CD4-positive, alpha-beta T cell (primary cell): ENCODE results near the gene ARPIN. TPM values are rescaled to one million over a fixed set of nuclear protein-coding genes. Genes with fewer than 3 reads are reported as not detected.
"Not testable (repeated sequence)": the region's sequence is repeated elsewhere in the genome, so short reads cannot be mapped to it uniquely, and the experiment has no call there.

Source experiments
- ATAC-seq: fragments of 200-7000 bp; cut with Tn5 transposase; one replicate; pipeline ENCODE4 v1.10.0; 2022; ENCODE audit warnings: mild to moderate bottlenecking; ENCODE audit not compliant: poor library complexity
- CTCF ChIA-PET: fragments of 350-600 bp; sonication (Branson Sonifier 250); formaldehyde crosslinking; loops from one replicate; lab custom pipeline; 2021; ENCODE audit warnings: antibody characterized with exemption, inconsistent platforms; lab: Charles Lee
- POLR2A ChIA-PET: fragments of 350-600 bp; sonication (Branson Sonifier 250); formaldehyde crosslinking; loops from one replicate; lab custom pipeline; 2021; ENCODE audit warnings: antibody characterized with exemption, inconsistent platforms; lab: Charles Lee
- DNase-seq, 14 experiments: peaks; one replicate each; pipeline ENCODE4 v3.0.0-alpha.2; 2013 to 2020; ENCODE audit warnings: mixed read lengths in 2 of 14
- H3K27ac ChIP-seq, 2 donors: one replicate each; pipeline versions ENCODE4 v1.5.1 to v1.7.0; 2013; ENCODE audit warnings: low read length in 2 of 2, low read depth in 1 of 2, mild to moderate bottlenecking in 1 of 2
- H3K27me3 ChIP-seq, 2 experiments: 1 replicate in 1 of 2; 2 replicates in 1 of 2; pipeline versions ENCODE4 v1.6.1 to v1.7.0; 2013; ENCODE audit warnings: low read length in 2 of 2, control low read depth in 1 of 2, mild to moderate bottlenecking in 1 of 2, moderate library complexity in 1 of 2; ENCODE audit not compliant: insufficient read depth in 2 of 2, control insufficient read depth in 1 of 2
- H3K36me3 ChIP-seq: one replicate; pipeline ENCODE4 v1.6.1; 2013; ENCODE audit warnings: low read length, control low read depth; ENCODE audit not compliant: insufficient read depth
- H3K4me1 ChIP-seq: one replicate; pipeline ENCODE4 v1.6.1; 2013; ENCODE audit warnings: low read length, control low read depth; ENCODE audit not compliant: insufficient read depth
- H3K4me3 ChIP-seq: one replicate; pipeline ENCODE4 v1.5.1; 2013; ENCODE audit warnings: mild to moderate bottlenecking, low read length, moderate library complexity
- H3K9me3 ChIP-seq, 2 experiments: 1 replicate in 1 of 2; 2 replicates in 1 of 2; pipeline versions ENCODE4 v1.6.1 to v1.7.0; 2013; ENCODE audit warnings: low read length in 2 of 2, mild to moderate bottlenecking in 2 of 2, control low read depth in 1 of 2, moderate library complexity in 1 of 2; ENCODE audit not compliant: control insufficient read depth in 1 of 2, insufficient read depth in 1 of 2
- H3K27ac Mint-ChIP-seq: one replicate; pipeline ENCODE4 v1.8.0; 2020; ENCODE audit warnings: mixed read lengths
- H3K27me3 Mint-ChIP-seq: one replicate; pipeline ENCODE4 v1.8.0; 2021; ENCODE audit warnings: mixed read lengths
- H3K36me3 Mint-ChIP-seq: one replicate; pipeline ENCODE4 v1.8.0; 2021; ENCODE audit warnings: low read depth, mixed read lengths
- H3K4me1 Mint-ChIP-seq: one replicate; pipeline ENCODE4 v1.8.0; 2021; ENCODE audit warnings: low read depth, mixed read lengths
- H3K4me3 Mint-ChIP-seq: one replicate; pipeline ENCODE4 v1.8.0; 2020; ENCODE audit warnings: mild to moderate bottlenecking, mixed read lengths
- H3K9me3 Mint-ChIP-seq: one replicate; pipeline ENCODE4 v1.8.0; 2020; ENCODE audit warnings: mixed read lengths
- intact Hi-C, 2 experiments: fragments of 100-400 bp; cut with DNase I in 1 of 2; cut with micrococcal nuclease in 1 of 2; formaldehyde crosslinking; loops; one replicate each; pipeline versions ENCODE4 v1.15.1 to v1.9.0; 2023 to 2025; cut with DNase I, micrococcal nuclease
- total RNA-seq, 174 experiments: library from RNA in 2 of 174; stranded (reverse) in 2 of 174; gene quantifications; one replicate each; pipeline ENCODE4 v1.2.3 and lab custom pipeline; 2021 to 2026
- TF ChIP-seq, protein P1 (sequence below): fragments of 200-600 bp; IDR thresholded peaks from one replicate; pipeline ENCODE4 v1.8.0; 2022; ENCODE audit warnings: antibody characterized with exemption, mild to moderate bottlenecking

The ARPIN gene
- total RNA-seq, 2 experiments from 2014 or later: not detected

DNA sequence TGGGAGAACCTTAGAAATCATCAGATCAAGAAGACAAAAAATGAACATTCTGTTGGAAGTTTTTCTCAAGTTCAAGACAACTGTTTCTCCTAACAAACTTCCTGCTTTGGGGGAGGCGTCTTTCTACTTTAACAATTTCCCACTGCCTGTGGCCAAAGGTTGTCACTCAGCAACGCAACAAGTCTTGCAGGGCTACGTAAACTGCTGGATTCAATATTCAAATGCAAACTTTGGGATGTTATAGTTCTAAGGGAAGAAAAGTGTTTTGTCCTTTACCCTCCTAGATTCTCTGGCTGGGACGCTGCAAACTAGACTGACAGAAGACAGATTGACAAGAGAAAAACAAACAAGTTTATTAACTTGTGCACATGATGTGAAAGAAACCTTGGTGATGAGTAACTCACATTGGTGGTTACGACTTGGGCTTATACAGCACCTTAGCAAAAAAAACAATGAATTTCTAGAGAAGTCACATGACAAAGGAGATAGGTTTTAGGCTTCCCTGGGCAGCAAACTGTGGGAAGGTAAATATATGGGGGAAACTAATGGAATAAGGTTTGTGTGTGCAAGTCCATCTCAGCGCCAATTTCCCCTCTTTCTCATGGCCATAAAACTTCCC, 34.0 kb upstream of the ARPIN start:
- Mint-ChIP-seq H3K4me3 (no peak overlapping the region), H3K9me3 (no peaks in the 10 kb centered on the region), H3K4me1 (no peaks in the 10 kb centered on the region), H3K27me3 (no peaks in the 10 kb centered on the region), H3K36me3 (no peaks in the 10 kb centered on the region), H3K27ac (no peak overlapping the region)
- Histone ChIP-seq H3K27ac (no peak overlapping the region), H3K4me3 (no peak overlapping the region), H3K27me3 (no peaks in the 10 kb centered on the region), H3K36me3 (no peaks in the 10 kb centered on the region), H3K9me3 (no peaks in the 10 kb centered on the region), H3K4me1 (no peaks in the 10 kb centered on the region)
- TF ChIP-seq, protein P1, sequence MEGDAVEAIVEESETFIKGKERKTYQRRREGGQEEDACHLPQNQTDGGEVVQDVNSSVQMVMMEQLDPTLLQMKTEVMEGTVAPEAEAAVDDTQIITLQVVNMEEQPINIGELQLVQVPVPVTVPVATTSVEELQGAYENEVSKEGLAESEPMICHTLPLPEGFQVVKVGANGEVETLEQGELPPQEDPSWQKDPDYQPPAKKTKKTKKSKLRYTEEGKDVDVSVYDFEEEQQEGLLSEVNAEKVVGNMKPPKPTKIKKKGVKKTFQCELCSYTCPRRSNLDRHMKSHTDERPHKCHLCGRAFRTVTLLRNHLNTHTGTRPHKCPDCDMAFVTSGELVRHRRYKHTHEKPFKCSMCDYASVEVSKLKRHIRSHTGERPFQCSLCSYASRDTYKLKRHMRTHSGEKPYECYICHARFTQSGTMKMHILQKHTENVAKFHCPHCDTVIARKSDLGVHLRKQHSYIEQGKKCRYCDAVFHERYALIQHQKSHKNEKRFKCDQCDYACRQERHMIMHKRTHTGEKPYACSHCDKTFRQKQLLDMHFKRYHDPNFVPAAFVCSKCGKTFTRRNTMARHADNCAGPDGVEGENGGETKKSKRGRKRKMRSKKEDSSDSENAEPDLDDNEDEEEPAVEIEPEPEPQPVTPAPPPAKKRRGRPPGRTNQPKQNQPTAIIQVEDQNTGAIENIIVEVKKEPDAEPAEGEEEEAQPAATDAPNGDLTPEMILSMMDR: no peak
- CTCF ChIA-PET: no interaction called here
- DNase-seq (no peak), ATAC-seq (no peak)
- POLR2A ChIA-PET: no interaction called here
- intact Hi-C loops: no loop called here

DNA sequence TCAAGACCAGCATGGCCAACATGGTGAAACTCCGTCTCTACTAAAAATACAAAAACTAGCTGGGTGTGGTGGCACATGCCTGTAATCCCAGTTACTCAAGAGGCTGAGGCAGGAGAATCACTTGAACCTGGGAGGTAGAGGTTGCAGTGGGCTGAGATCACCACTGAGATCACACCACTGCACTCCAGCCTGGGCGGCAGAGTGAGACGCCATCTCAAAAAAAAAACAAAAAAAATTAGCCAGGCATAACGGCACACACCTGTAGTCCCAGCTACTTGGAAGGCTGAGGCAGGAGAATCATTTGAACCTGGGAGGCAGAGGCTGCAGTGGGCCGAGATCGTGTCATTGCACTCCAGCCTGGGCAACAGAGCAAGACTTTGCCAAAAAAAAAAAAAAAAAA, 31.0 kb upstream of the ARPIN start:
- H3K4me3 ChIP-seq, POLR2A ChIA-PET, H3K4me1 Mint-ChIP-seq, ATAC-seq, CTCF ChIA-PET, H3K27me3 Mint-ChIP-seq, H3K4me1 ChIP-seq, H3K27ac ChIP-seq, H3K27ac Mint-ChIP-seq, H3K4me3 Mint-ChIP-seq, H3K27me3 ChIP-seq, H3K36me3 Mint-ChIP-seq, H3K9me3 Mint-ChIP-seq, H3K9me3 ChIP-seq, H3K36me3 ChIP-seq, DNase-seq: not testable (repeated sequence)
- intact Hi-C loops: loop anchor here in 1 of 2 experiments (5.0 kb wide), 1 partner anchor 39 kb away; no protein-coding TSS in a partner anchor

DNA sequence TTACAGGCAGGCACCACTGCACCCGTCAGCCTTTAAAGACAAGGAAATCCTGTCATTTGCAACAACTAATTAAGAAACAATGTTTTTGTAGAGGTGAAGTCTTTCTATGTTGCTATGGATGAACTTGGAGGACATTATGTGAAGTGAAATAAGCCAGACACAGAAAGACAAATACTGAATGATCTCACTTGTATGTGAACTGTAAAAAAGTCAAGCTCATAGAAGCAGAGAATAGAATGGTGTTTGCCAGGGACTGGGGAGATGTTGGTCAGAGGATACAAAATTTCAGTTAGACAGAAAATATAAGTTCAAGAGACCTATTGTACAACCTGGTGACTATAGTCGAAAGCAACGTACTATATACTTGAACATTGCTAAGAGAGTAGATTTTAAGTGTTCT, 27.2 kb upstream of the ARPIN start:
- ATAC-seq (no peak), DNase-seq (no peak)
- Mint-ChIP-seq H3K27me3 (no peaks in the 10 kb centered on the region), H3K36me3 (no peaks in the 10 kb centered on the region), H3K4me1 (peaks cover 20% of the 10 kb centered on the region), H3K27ac (no peak overlapping the region), H3K4me3 (no peak overlapping the region), H3K9me3 (no peaks in the 10 kb centered on the region)
- peaks cover 15% of the 10 kb centered on the region for H3K4me1 ChIP-seq
- POLR2A ChIA-PET: no interaction called here
- H3K9me3 ChIP-seq: no peaks in the 10 kb centered on the region
- H3K27ac ChIP-seq: no peak overlapping the region
- CTCF ChIA-PET: interaction anchor here (0.7 kb wide), 1 partner anchor 1017 kb away, joined by 3 read pairs; no protein-coding TSS in a partner anchor
- H3K27me3 ChIP-seq: no peaks in the 10 kb centered on the region
- TF ChIP-seq, protein P1: no peak
- no peak overlapping the region for H3K4me3 ChIP-seq
- intact Hi-C loops: loop anchor here in 1 of 2 experiments (5.0 kb wide), 1 partner anchor 42 kb away; no protein-coding TSS in a partner anchor
- no peaks in the 10 kb centered on the region for H3K36me3 ChIP-seq

DNA sequence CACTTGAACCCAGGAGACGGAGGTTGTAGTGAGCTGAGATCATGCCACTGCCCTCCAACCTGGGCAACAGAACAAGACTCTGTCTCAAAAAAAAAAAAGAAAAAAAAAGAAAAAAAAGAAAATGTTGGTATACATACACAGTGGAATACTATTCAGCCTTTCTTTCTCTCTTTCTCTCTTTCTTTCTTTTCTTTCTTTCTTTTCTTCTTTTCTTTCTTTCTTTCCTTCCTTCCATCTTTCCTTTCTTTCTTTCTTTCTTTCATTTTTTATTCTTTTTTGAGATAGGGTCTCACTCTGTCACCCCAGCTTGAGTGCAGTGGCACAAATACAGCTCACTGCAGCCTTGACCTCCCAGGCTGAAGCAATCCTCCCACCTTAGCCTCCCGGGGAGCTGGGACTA, 26.6 kb upstream of the ARPIN start:
- H3K4me3 ChIP-seq, ATAC-seq, H3K36me3 Mint-ChIP-seq, H3K9me3 ChIP-seq, H3K9me3 Mint-ChIP-seq, H3K27ac ChIP-seq, intact Hi-C loops, H3K27me3 ChIP-seq, H3K27me3 Mint-ChIP-seq, H3K36me3 ChIP-seq, H3K27ac Mint-ChIP-seq, DNase-seq, H3K4me3 Mint-ChIP-seq, CTCF ChIA-PET: not testable (repeated sequence)
- H3K4me1 ChIP-seq: peaks cover 15% of the 10 kb centered on the region
- POLR2A ChIA-PET: interaction anchor here (0.6 kb wide), 1 partner anchor 50 kb away, joined by 3 read pairs; no protein-coding TSS in a partner anchor
- H3K4me1 Mint-ChIP-seq: peaks cover 20% of the 10 kb centered on the region
